ENCODE measurements around the gene UTP20.

Gene UTP20

DNA sequence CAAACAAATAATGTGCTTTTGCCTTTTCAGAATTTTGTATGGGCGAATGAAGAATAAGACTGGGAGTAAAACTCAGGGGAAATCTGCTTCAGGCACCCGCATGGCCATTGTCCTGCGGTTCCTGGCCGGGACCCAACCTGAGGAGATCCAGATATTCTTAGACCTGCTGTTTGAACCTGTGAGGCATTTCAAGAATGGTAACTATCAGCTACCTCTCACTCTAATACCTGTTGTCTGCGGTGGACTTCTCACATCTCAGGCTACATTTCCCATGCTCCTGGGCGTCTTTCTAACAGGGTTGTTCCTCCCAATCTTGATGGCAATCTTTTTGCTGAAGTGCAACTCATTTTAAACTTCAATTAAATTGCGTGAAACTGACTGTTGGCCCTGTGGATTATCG is 47.1 kb downstream of the UTP20 start:
- TF ChIP-seq, protein P1, sequence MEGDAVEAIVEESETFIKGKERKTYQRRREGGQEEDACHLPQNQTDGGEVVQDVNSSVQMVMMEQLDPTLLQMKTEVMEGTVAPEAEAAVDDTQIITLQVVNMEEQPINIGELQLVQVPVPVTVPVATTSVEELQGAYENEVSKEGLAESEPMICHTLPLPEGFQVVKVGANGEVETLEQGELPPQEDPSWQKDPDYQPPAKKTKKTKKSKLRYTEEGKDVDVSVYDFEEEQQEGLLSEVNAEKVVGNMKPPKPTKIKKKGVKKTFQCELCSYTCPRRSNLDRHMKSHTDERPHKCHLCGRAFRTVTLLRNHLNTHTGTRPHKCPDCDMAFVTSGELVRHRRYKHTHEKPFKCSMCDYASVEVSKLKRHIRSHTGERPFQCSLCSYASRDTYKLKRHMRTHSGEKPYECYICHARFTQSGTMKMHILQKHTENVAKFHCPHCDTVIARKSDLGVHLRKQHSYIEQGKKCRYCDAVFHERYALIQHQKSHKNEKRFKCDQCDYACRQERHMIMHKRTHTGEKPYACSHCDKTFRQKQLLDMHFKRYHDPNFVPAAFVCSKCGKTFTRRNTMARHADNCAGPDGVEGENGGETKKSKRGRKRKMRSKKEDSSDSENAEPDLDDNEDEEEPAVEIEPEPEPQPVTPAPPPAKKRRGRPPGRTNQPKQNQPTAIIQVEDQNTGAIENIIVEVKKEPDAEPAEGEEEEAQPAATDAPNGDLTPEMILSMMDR (IDR thresholded peaks at IDR 0.05), result no peak

DNA sequence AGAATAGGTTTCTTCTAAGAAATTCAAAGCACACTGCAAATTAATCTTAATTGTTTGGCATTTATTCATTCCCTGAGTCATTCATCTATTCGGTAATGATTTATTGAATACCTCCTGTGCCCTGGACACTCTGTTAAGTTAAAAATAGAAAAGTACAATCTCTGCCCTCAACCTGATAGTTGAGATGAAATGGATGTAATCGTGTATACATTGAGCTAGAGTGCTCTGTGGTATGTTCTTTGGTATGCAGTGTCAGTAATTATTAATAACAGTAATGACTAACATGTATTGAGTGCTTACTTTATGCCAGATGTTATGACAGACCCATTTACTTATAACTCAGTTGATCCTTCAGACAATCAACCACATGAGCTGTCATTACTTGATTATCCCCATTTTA is 47.6 kb downstream of the UTP20 start:
- TF ChIP-seq, protein P1 (IDR thresholded peaks at IDR 0.05), result no peak

DNA sequence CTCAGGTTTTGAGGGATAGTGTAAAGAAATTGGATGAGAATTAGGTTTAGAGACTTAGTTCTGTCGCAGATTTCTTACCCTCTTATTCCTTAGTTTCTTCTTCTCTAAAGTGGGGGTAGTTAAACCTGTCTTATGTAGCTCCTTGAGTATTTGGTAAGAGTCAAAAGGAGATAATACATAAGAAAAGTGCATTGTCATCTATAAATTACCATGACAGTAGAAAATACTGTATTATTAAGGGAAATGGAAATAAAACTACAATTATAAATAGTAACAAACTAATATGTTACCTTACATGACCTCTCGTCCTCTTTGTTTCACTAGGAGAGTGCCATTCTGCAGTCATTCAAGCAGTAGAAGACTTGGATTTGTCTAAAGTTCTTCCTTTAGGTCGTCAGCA is 49.0 kb downstream of the UTP20 start:
- TF ChIP-seq, protein P1 (IDR thresholded peaks at IDR 0.05), result no peak

DNA sequence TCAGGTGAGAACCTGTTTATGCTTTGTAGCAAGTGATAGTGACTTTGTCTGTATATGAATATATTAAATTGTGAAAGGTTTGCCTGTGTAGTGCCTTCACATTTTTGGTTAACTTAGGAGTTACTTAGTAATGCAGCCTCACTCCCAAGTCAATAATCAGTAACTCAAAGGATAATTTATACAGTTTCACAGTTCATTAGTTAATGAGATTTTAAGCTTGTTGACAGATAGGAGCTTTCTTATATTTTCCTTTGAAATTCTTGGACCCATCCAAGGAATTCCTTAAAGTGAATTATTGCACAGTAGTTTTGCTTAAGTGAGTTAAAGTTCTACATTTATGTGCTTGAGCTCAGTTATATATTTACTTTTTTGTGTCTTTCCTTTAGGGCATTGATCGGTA is 50.7 kb downstream of the UTP20 start:
- TF ChIP-seq, protein P1 (IDR thresholded peaks at IDR 0.05), result no peak

DNA sequence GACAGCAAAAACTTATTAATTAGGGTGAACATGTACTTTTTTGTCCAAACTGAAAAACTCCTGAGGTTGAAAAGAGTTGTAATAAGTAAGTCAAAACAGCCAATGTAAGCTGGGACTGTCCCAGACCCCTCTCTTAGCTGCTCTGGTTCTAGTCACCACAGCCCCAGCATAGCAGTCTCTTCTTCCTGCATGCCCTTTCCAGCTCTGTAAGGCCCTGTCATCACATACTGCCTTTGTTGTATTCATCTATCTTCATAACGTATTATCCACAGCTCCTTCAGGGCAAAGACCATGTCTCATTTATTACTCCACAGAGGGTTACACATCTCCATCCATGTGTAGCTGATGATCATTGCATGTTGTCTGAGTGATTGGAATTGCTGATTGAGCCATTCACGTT is 56.5 kb downstream of the UTP20 start:
- TF ChIP-seq, protein P1 (IDR thresholded peaks at IDR 0.05), result no peak

DNA sequence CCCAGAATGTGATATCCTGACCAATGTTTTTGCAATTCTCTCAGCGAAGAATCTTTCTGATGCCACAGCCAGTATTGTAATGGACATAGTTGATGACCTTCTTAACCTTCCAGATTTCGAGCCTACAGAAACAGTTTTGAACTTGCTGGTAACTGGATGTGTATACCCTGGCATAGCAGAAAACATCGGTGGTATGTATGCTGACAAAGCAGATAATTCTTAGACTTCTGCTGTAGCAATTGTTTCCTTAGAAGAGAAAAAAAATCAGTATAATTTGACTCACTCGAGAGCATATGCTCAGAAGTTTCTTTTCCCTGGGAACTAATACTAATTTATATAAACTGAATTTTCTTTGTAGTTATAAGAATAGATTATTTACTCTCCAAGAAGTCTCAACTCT is 58.2 kb downstream of the UTP20 start:
- TF ChIP-seq, protein P1 (IDR thresholded peaks at IDR 0.05), result no peak

DNA sequence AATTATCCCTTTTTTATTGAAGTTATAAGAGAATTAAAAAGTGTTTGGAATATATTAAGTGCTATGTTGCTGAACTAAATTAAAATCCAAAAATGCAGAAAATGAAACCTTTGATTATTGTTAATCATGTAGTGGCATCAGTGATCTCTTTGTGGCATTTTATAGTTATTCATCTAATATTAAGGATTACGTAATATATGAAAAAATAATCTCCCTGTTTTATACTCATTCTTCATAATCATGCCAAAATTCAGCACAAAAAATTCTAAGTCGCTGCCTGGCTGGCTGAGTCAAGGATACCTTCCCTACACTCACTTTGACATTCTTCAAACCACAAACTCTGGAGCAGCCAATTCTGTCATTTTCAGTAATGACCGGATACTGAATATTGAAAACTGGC is 64.0 kb downstream of the UTP20 start:
- TF ChIP-seq, protein P1 (IDR thresholded peaks at IDR 0.05), result no peak

DNA sequence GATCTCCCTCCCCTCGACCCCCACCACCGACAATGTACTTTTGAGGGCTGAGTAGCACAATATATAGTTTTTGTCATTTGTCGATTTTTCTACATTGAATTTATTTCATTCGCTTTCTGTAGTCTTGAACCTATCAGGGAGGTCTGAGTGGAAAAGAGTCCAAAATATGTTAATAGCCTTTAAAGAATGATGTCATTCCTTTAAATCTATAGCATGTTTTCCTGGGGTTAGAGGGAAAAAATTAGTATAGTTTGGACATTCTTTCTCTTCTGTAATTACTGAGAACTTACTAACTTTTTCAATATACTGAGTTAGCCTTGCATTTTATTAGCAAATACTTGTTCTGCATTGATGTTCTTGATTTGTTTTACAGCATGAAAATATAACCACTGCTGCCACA is 71.8 kb downstream of the UTP20 start:
- TF ChIP-seq, protein P1 (IDR thresholded peaks at IDR 0.05), result no peak

Measured in LNCAP (cell line).